Measurements from ENCODE around the gene POLR3E.
"Not testable (repeated sequence)": the region's sequence is repeated elsewhere in the genome, so short reads cannot be mapped to it uniquely, and the experiment has no call there.

POLR3E gene

GRCh38 chr16:22293137-22294106 lies 3.8 kb upstream of the POLR3E start:
- DNase-seq, result no peak

- DNase-seq, result no peak
Measured at GRCh38 chr16:22296225-22297113, 740 bp upstream of the POLR3E start.

GRCh38 chr16:22297871-22298733 lies 893 bp downstream of the POLR3E start:
- peak; percentile 5 for DNase-seq

- no peak for DNase-seq
Measured at GRCh38 chr16:22299036-22299435, 1.8 kb downstream of the POLR3E start.

- DNase-seq, result no peak
Measured at GRCh38 chr16:22300427-22301071, 3.3 kb downstream of the POLR3E start.

- not testable (repeated sequence) for DNase-seq
Measured at GRCh38 chr16:22301423-22301822, 4.2 kb downstream of the POLR3E start.

GRCh38 chr16:22302776-22303363 lies 5.7 kb downstream of the POLR3E start:
- DNase-seq, result no peak

- no peak for DNase-seq
Measured at GRCh38 chr16:22304411-22304810, 7.2 kb downstream of the POLR3E start.

GRCh38 chr16:22306788-22307187 lies 9.6 kb downstream of the POLR3E start:
- no peak for DNase-seq

GRCh38 chr16:22307838-22308237 lies 10.6 kb downstream of the POLR3E start:
- DNase-seq, result no peak

GRCh38 chr16:22308824-22309520 lies 11.8 kb downstream of the POLR3E start:
- DNase-seq, result no peak

- DNase-seq, result no peak
Measured at GRCh38 chr16:22311520-22311919, 14.3 kb downstream of the POLR3E start.

GRCh38 chr16:22312897-22313781 lies 15.9 kb downstream of the POLR3E start:
- DNase-seq, result no peak

- no peak for DNase-seq
Measured at GRCh38 chr16:22313876-22314470, 16.8 kb downstream of the POLR3E start.

- no peak for DNase-seq
Measured at GRCh38 chr16:22314661-22315626, 17.7 kb downstream of the POLR3E start.

GRCh38 chr16:22315979-22316378 lies 18.8 kb downstream of the POLR3E start:
- no peak for DNase-seq

- no peak for DNase-seq
Measured at GRCh38 chr16:22316411-22316811, 19.2 kb downstream of the POLR3E start.

- DNase-seq, result no peak
Measured at GRCh38 chr16:22317001-22317530, 19.9 kb downstream of the POLR3E start.

All from NCI-H187 treated with DMSO at 0.1 percent for 48 hours (cell line).